Stimulated activated CD8-positive, alpha-beta memory T cell treated with anti-CD3 and anti-CD28 coated beads, Interleukin-7, amount 100 ng/mL, for 1 hour (primary cell): Measurements from ENCODE around the gene PER2.
A peak's percentile ranks its signal among the peaks of the same experiment; 100 is the strongest.

ENCODE experiments used
- DNase-seq, 2 donors: peaks; one replicate each; pipeline ENCODE4 v3.0.0-alpha.2; 2020; ENCODE audit warnings: low read depth in 2 of 2

The PER2 gene

GRCh38 chr2:238308177-238308576 lies 19.8 kb upstream of the PER2 start:
- no peak for DNase-seq

- no peak for DNase-seq
Measured at GRCh38 chr2:238306672-238306998, 18.2 kb upstream of the PER2 start.

- DNase-seq: no peak
Measured at GRCh38 chr2:238305965-238306671, 17.7 kb upstream of the PER2 start.

GRCh38 chr2:238305092-238305862 lies 16.9 kb upstream of the PER2 start:
- DNase-seq: no peak

GRCh38 chr2:238304116-238304515 lies 15.7 kb upstream of the PER2 start:
- DNase-seq: no peak

- DNase-seq: no peak
Measured at GRCh38 chr2:238302751-238303150, 14.3 kb upstream of the PER2 start.

- DNase-seq: no peak
Measured at GRCh38 chr2:238302087-238302486, 13.7 kb upstream of the PER2 start.

- DNase-seq: no peak
Measured at GRCh38 chr2:238299803-238300202, 11.4 kb upstream of the PER2 start.

GRCh38 chr2:238296638-238297457 lies 8.4 kb upstream of the PER2 start:
- DNase-seq: no peak

GRCh38 chr2:238295144-238296112 lies 7.0 kb upstream of the PER2 start:
- DNase-seq: no peak

GRCh38 chr2:238294393-238295143 lies 6.2 kb upstream of the PER2 start:
- no peak for DNase-seq

GRCh38 chr2:238294046-238294392 lies 5.6 kb upstream of the PER2 start:
- DNase-seq: no peak

- DNase-seq: no peak
Measured at GRCh38 chr2:238291550-238292281, 3.3 kb upstream of the PER2 start.

- no peak for DNase-seq
Measured at GRCh38 chr2:238290715-238291549, 2.5 kb upstream of the PER2 start.

GRCh38 chr2:238290091-238290509 lies 1.7 kb upstream of the PER2 start:
- DNase-seq: peak; percentile 22 to 30

- no peak for DNase-seq
Measured at GRCh38 chr2:238289574-238289973, 1.2 kb upstream of the PER2 start.

- peak; percentile 95 to 96 for DNase-seq
Measured at GRCh38 chr2:238288650-238289573, 502 bp upstream of the PER2 start.
